K562 (cell line): ENCODE data around the gene BORA. TPM values are rescaled to one million over a fixed set of nuclear protein-coding genes. Genes with fewer than 3 reads are reported as not detected.

Experiments
- ATF2 ChIP-seq: sonication (generic); formaldehyde crosslinking; IDR thresholded peaks from 2 replicates; pipeline ENCODE4 v1.8.1; 2022; ENCODE audit warnings: missing genetic modification reagents
- BHLHE40 ChIP-seq: IDR thresholded peaks from 2 replicates; pipeline ENCODE4 v1.6.1; 2011; ENCODE audit warnings: low read length, improper control_type of control experiment
- BMI1 ChIP-seq: fragments of 150-350 bp; IDR thresholded peaks from 2 replicates; pipeline ENCODE4 v1.6.1; 2014; ENCODE audit warnings: low read length
- C11orf30 ChIP-seq: fragments of 450-650 bp; IDR thresholded peaks from 2 replicates; pipeline ENCODE4 v1.6.1; 2016; ENCODE audit warnings: low read depth, mild to moderate bottlenecking
- CREBBP ChIP-seq: IDR thresholded peaks from one replicate; pipeline ENCODE4 v1.6.1; 2012; ENCODE audit warnings: low read depth, mild to moderate bottlenecking, control low read depth, inconsistent platforms, low read length
- CREM ChIP-seq: IDR thresholded peaks from 2 replicates; pipeline ENCODE4 v1.6.1; 2014; ENCODE audit warnings: antibody characterized with exemption, low read depth
- EHMT2 ChIP-seq: fragments of 450-650 bp; IDR thresholded peaks from 2 replicates; pipeline ENCODE4 v1.6.1; 2018; ENCODE audit warnings: antibody characterized with exemption
- ELF4 ChIP-seq: fragments of 450-650 bp; formaldehyde crosslinking; IDR thresholded peaks from 2 replicates; pipeline ENCODE4 v1.4.0; 2022; ENCODE audit warnings: missing genetic modification characterization
- FOXA3 ChIP-seq, 2 experiments: fragments of 450-650 bp in 1 of 2; sonication (generic) in 1 of 2; formaldehyde crosslinking; IDR thresholded peaks in 1 of 2; conservative IDR thresholded peaks in 1 of 2; 2 replicates each; pipeline versions ENCODE4 v1.4.0 to v1.8.0; 2020 to 2022; ENCODE audit warnings: mild to moderate bottlenecking in 2 of 2, missing genetic modification reagents in 1 of 2
- FOXK1 ChIP-seq: sonication (generic); formaldehyde crosslinking; IDR thresholded peaks from 2 replicates; pipeline ENCODE4 v1.8.0; 2022; ENCODE audit warnings: missing genetic modification reagents, mild to moderate bottlenecking, borderline replicate concordance
- GATAD2A ChIP-seq: fragments of 450-650 bp; IDR thresholded peaks from 2 replicates; pipeline ENCODE4 v1.6.1; 2017
- GTF2A2 ChIP-seq: IDR thresholded peaks from 2 replicates; pipeline ENCODE4 v1.6.1; 2016; ENCODE audit warnings: mild to moderate bottlenecking, missing genetic modification characterization, missing compliant biosample characterization
- KAT7 ChIP-seq: sonication (generic); formaldehyde crosslinking; IDR thresholded peaks from 2 replicates; pipeline ENCODE4 v1.8.0; 2022; ENCODE audit warnings: missing genetic modification reagents, mild to moderate bottlenecking, borderline replicate concordance
- MBD2 ChIP-seq: sonication (generic); IDR thresholded peaks from 2 replicates; pipeline ENCODE4 v1.6.1; 2016; ENCODE audit warnings: low read depth, borderline replicate concordance
- MLLT1 ChIP-seq, 2 experiments: fragments of 450-650 bp; IDR thresholded peaks; 2 replicates each; pipeline ENCODE4 v1.6.1; 2016
- MTF1 ChIP-seq: fragments of 250-450 bp; sonication (Bioruptor Pico); IDR thresholded peaks from 2 replicates; pipeline ENCODE4 v1.9.0; 2021; ENCODE audit warnings: moderate library complexity, mild to moderate bottlenecking, inconsistent platforms, borderline replicate concordance
- NCOA4 ChIP-seq: fragments of 450-650 bp; IDR thresholded peaks from 2 replicates; pipeline ENCODE4 v1.6.1; 2018; ENCODE audit warnings: mild to moderate bottlenecking; ENCODE audit not compliant: partially characterized antibody
- POLR2AphosphoS2 ChIP-seq: IDR thresholded peaks from 2 replicates; pipeline ENCODE4 v1.6.1; 2012; ENCODE audit warnings: low read length, improper control_type of control experiment
- RBM34 ChIP-seq: fragments of 200-400 bp; formaldehyde crosslinking; IDR thresholded peaks from 2 replicates; pipeline ENCODE4 v1.6.1; 2018; ENCODE audit warnings: low read length, borderline replicate concordance; ENCODE audit not compliant: insufficient read depth
- RCOR1 ChIP-seq, 2 experiments: IDR thresholded peaks; 2 replicates each; pipeline ENCODE4 v1.6.1; 2012; ENCODE audit warnings: low read depth in 2 of 2, low read length in 2 of 2, borderline replicate concordance in 1 of 2, improper control_type of control experiment in 1 of 2
- RFX1 ChIP-seq: fragments of 450-650 bp; IDR thresholded peaks from 2 replicates; pipeline ENCODE4 v1.6.1; 2016; ENCODE audit warnings: mild to moderate bottlenecking, moderate library complexity
- SIN3A ChIP-seq, 2 experiments: fragments of 150-350 bp in 1 of 2; IDR thresholded peaks; 2 replicates each; pipeline ENCODE4 v1.6.1; 2011 to 2016; ENCODE audit warnings: borderline replicate concordance in 2 of 2, low read depth in 2 of 2, low read length in 2 of 2, mild to moderate bottlenecking in 2 of 2, moderate library complexity in 2 of 2; ENCODE audit not compliant: control insufficient read depth in 1 of 2
- SP1 ChIP-seq: sonication (generic); formaldehyde crosslinking; IDR thresholded peaks from 2 replicates; pipeline ENCODE4 v1.8.1; 2022; ENCODE audit warnings: mild to moderate bottlenecking, missing genetic modification reagents
- TAL1 ChIP-seq: fragments of 450-650 bp; IDR thresholded peaks from 2 replicates; pipeline ENCODE4 v1.6.1; 2016; ENCODE audit warnings: mild to moderate bottlenecking
- ZBTB26 ChIP-seq: fragments of 450-650 bp; formaldehyde crosslinking; IDR thresholded peaks from 2 replicates; pipeline ENCODE4 v1.4.0; 2022; ENCODE audit warnings: missing genetic modification characterization
- ZNF143 ChIP-seq: sonication (generic); formaldehyde crosslinking; IDR thresholded peaks from 2 replicates; pipeline ENCODE4 v1.9.0; 2022; ENCODE audit warnings: mild to moderate bottlenecking, missing genetic modification reagents
- ZNF583 ChIP-seq: fragments of 250-450 bp; sonication (Bioruptor Pico); IDR thresholded peaks from 2 replicates; pipeline ENCODE4 v1.4.0; 2020
- polyA plus RNA-seq, 8 experiments: library from polyadenylated mRNA; depleted of rRNA in 4 of 8; stranded (reverse) in 5 of 8; unstranded in 3 of 8; fragments of >200 nt; fragmentation: Nextera tagmentation in 2 of 8; fragmentation: Illumina TruSeq in 1 of 8; extraction: Ambion mirVana in 2 of 8; extraction: Trizol in 1 of 8; gene quantifications; 2 replicates each; pipeline versions ENCODE4 v1.2.1 to v1.2.3, GENCODE V29; 2011 to 2014; ENCODE audit warnings: inconsistent platforms in 1 of 8, missing spikeins in 1 of 8
- total RNA-seq, 7 experiments: library from RNA; depleted of rRNA in 6 of 7; stranded (reverse); fragments of >200 nt in 6 of 7; fragmentation: Illumina TruSeq in 2 of 7; extraction: Trizol in 2 of 7; gene quantifications; 2 replicates each; pipeline versions ENCODE4 v1.2.1 to v1.2.3, GENCODE V29; 2011 to 2021; ENCODE audit warnings: low replicate concordance in 1 of 7

The BORA gene
- total and polyA plus RNA-seq, 9 of the 15 experiments (the other 6 are each of a cell fraction or from before 2014, with no cell fraction given): 12.4 to 21.5 (median 18.2) TPM

- TF ChIP-seq MTF1: no peak
- no peak for TF ChIP-seq ZNF143 (CRISPR knock-in tag)
- peak; percentile 77; the same call in 1 of the 2 replicates for TF ChIP-seq MBD2
- no peak for TF ChIP-seq GATAD2A
- TF ChIP-seq POLR2AphosphoS2: no peak
- no peak for TF ChIP-seq EHMT2
- TF ChIP-seq BHLHE40: peak; percentile 60
- no peak for TF ChIP-seq FOXA3 (CRISPR knock-in tag; conservative IDR thresholded peaks at IDR 0.05 in 1 of 2, IDR thresholded peaks at IDR 0.05 in 1 of 2)
- TF ChIP-seq SP1 (CRISPR knock-in tag): peak; percentile 43; the same call in 1 of the 2 replicates
- no peak for TF ChIP-seq TAL1
- TF ChIP-seq SIN3A (IDR thresholded peaks at IDR 0.05; ENCODE audit: borderline replicate concordance in 2 of 2, control insufficient read depth in 1 of 2, low read depth in 2 of 2, low read length in 2 of 2): peak; percentile 43 to 56; a peak in 2 of 4 replicates
- no peak for TF ChIP-seq FOXK1 (CRISPR knock-in tag)
- TF ChIP-seq GTF2A2 (tag): no peak
- no peak for TF ChIP-seq BMI1
- TF ChIP-seq RCOR1 (IDR thresholded peaks at IDR 0.05; ENCODE audit: borderline replicate concordance in 1 of 2, low read depth in 2 of 2, low read length in 2 of 2): 0 out of 4 replicates have a peak, but pooled peaks of 1 of the 2 experiments have one; percentile 30
- TF ChIP-seq ZNF583 (CRISPR knock-in tag): no peak
- no peak for TF ChIP-seq CREBBP
- TF ChIP-seq C11orf30: no peak; the same call in 1 of the 2 replicates
- TF ChIP-seq ATF2 (CRISPR knock-in tag): no peak
- no peak for TF ChIP-seq ELF4 (CRISPR knock-in tag)
- peak; percentile 65 for TF ChIP-seq CREM
- TF ChIP-seq ZBTB26 (CRISPR knock-in tag): no peak
- no peak for TF ChIP-seq MLLT1 (IDR thresholded peaks at IDR 0.05)
- TF ChIP-seq RBM34: no peak
- 0 out of 2 replicates have a peak, but pooled peaks have one; percentile 60 for TF ChIP-seq KAT7 (CRISPR knock-in tag)
- TF ChIP-seq RFX1: no peak
- no peak for TF ChIP-seq NCOA4
These were observed at the start of gene BORA, which contains the start of gene MZT1 (continued) for GRCh38 chr13:72727417-72728289.
